NCI-H446 treated with DMSO at 0.1 percent for 48 hours (cell line): ENCODE results near the gene METTL8.
A peak's percentile ranks its signal among the peaks of the same experiment; 100 is the strongest.

ENCODE experiments used
- DNase-seq: peaks from one replicate; lab custom pipeline; 2025; lab: John Stamatoyannopoulos, UW

METTL8 gene

GRCh38 chr2:171310889-171311288, 122.9 kb downstream of the METTL8 start:
- DNase-seq, result no peak

- no peak for DNase-seq
These were observed 124.1 kb downstream of the METTL8 start for GRCh38 chr2:171309455-171310286.

GRCh38 chr2:171308280-171309054, 125.3 kb downstream of the METTL8 start:
- DNase-seq, result no peak

GRCh38 chr2:171307560-171307959, 126.2 kb downstream of the METTL8 start:
- no peak for DNase-seq

GRCh38 chr2:171297956-171298355, 135.8 kb downstream of the METTL8 start:
- no peak for DNase-seq

- DNase-seq, result no peak
These were observed 139.2 kb downstream of the METTL8 start for GRCh38 chr2:171294608-171295007.

- DNase-seq, result no peak
These were observed 140.1 kb downstream of the METTL8 start for GRCh38 chr2:171293661-171294060.

GRCh38 chr2:171289991-171290390, 143.8 kb downstream of the METTL8 start:
- no peak for DNase-seq

- no peak for DNase-seq
These were observed 144.5 kb downstream of the METTL8 start for GRCh38 chr2:171289316-171289715.

GRCh38 chr2:171287611-171288010, 146.2 kb downstream of the METTL8 start:
- DNase-seq, result no peak

GRCh38 chr2:171287036-171287571, 146.7 kb downstream of the METTL8 start:
- DNase-seq, result no peak

- no peak for DNase-seq
These were observed 152.7 kb downstream of the METTL8 start for GRCh38 chr2:171281110-171281509.

- DNase-seq, result no peak
These were observed 153.6 kb downstream of the METTL8 start for GRCh38 chr2:171279983-171280790.

GRCh38 chr2:171274757-171275156, 159.0 kb downstream of the METTL8 start:
- DNase-seq, result no peak

GRCh38 chr2:171271971-171272436, 161.8 kb downstream of the METTL8 start:
- peak; percentile 82 for DNase-seq

GRCh38 chr2:171271386-171271785, 162.4 kb downstream of the METTL8 start:
- DNase-seq, result no peak

GRCh38 chr2:171267855-171268629, 165.7 kb downstream of the METTL8 start:
- DNase-seq, result no peak
